Measurements from ENCODE around the gene WNT8A. TPM values are rescaled to one million over a fixed set of nuclear protein-coding genes. Genes with fewer than 3 reads are reported as not detected.
A peak's percentile ranks its signal among the peaks of the same experiment; 100 is the strongest.

Gene WNT8A
- total RNA-seq, 6 experiments from 2014 or later: not detected

DNA sequence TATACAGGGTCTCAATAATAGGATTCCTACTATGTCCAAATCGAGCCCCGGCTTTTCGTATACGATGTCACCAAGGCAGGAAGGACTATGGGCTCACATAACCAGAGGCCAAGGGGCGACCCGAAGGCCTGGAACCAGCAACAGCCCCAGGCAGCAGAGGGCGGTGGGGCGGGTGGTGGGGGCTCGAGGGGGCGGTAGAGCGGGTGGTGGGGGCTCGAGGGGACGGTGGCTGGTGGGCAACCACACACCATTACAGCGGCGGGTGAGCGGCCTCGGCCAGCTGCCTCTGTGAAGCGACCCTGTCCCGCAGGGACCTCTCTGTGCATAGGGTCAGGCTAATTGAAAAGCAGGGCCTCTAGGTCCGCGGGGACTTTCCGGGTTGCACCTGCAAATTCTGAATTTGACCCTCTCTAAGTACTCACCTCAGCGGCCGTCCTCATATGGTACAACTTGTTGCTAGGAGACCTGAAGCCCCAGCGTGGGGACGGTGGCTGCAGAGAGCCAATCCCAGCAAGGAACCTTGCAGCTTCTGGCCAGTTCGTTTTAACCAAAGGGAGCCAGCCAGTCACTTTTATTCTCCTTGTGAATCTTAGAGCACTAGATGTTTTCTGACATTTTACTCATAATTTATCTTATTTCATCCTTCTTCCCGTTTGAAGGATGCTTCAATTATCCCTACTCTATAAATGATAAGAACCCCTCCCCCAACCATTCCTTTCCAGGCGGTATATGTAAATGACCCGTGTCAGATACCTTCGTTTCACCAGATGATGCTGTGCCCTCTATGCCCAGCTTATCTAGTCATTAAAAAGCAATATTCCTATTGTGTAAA lies 55.3 kb downstream of the WNT8A start, which contains the start of gene NME5:
Gene NME5 (minus strand): TSS at position 480 of the 832 bp plus-strand sequence. CDS start 648 bp downstream, outside the sequence.
- DNase-seq: peak; percentile 1
- TF ChIP-seq, protein P1, sequence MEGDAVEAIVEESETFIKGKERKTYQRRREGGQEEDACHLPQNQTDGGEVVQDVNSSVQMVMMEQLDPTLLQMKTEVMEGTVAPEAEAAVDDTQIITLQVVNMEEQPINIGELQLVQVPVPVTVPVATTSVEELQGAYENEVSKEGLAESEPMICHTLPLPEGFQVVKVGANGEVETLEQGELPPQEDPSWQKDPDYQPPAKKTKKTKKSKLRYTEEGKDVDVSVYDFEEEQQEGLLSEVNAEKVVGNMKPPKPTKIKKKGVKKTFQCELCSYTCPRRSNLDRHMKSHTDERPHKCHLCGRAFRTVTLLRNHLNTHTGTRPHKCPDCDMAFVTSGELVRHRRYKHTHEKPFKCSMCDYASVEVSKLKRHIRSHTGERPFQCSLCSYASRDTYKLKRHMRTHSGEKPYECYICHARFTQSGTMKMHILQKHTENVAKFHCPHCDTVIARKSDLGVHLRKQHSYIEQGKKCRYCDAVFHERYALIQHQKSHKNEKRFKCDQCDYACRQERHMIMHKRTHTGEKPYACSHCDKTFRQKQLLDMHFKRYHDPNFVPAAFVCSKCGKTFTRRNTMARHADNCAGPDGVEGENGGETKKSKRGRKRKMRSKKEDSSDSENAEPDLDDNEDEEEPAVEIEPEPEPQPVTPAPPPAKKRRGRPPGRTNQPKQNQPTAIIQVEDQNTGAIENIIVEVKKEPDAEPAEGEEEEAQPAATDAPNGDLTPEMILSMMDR (IDR thresholded peaks at IDR 0.05): no peak
- H3K27ac Mint-ChIP-seq: no peak within 1 kb of the TSS
- H3K4me3 Mint-ChIP-seq: peak within 1 kb of the TSS; percentile 72
- no peaks in the 10 kb centered on the region for H3K36me3 Mint-ChIP-seq (ENCODE audit: low read depth)
- H3K4me1 Mint-ChIP-seq (ENCODE audit: low read depth): no peaks in the 10 kb centered on the region
- H3K9me3 Mint-ChIP-seq: no peaks in the 10 kb centered on the region
- no peaks in the 10 kb centered on the region; the same call in 1 of the 2 replicates for H3K27me3 Mint-ChIP-seq (ENCODE audit: insufficient read depth)

DNA sequence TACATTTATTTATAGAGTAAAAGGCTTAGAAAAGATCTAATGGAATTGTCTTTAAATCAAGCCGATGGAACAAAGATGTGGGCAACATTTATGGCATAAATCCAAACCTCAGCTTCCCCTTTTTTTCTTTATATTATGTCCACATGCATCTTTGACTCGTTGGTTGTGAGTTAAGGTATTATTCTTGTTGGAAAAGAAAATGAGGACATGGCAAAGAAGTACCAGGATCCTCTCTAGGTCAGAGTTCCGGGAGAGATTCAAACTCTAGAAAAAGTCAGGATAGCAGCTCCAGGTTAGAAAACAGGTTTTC lies 55.9 kb downstream of the WNT8A start:
- H3K27ac Mint-ChIP-seq: no peak overlapping the region
- TF ChIP-seq, protein P1 (IDR thresholded peaks at IDR 0.05): no peak
- no peaks in the 10 kb centered on the region for H3K9me3 Mint-ChIP-seq
- H3K27me3 Mint-ChIP-seq (ENCODE audit: insufficient read depth): no peaks in the 10 kb centered on the region; the same call in 1 of the 2 replicates
- H3K4me3 Mint-ChIP-seq: peak overlapping the region; percentile 72; the same call in 1 of the 2 replicates
- DNase-seq: no peak
- H3K36me3 Mint-ChIP-seq (ENCODE audit: low read depth): no peaks in the 10 kb centered on the region
- H3K4me1 Mint-ChIP-seq (ENCODE audit: low read depth): no peaks in the 10 kb centered on the region

DNA sequence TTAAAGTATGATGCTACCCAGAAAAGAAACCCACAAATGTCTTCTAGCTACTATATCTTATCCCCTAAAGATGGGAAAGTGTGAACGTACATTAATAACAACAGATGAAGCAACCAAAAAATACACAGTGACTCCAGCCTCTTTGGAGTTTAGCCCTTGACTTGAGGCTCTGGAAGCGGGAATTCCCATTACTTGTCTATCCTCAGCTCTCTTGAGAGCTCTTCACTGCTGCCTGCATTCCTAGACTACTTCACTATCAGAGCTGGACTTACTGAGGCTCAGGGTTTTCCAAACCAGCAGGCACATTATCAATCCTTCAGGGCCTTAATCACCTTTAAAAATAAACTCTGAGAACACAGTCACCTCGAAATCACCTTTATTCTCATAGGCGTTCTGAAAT lies 56.4 kb downstream of the WNT8A start:
- no peaks in the 10 kb centered on the region for H3K9me3 Mint-ChIP-seq
- no peak overlapping the region for H3K27ac Mint-ChIP-seq
- H3K36me3 Mint-ChIP-seq (ENCODE audit: low read depth): no peaks in the 10 kb centered on the region
- no peak overlapping the region for H3K4me3 Mint-ChIP-seq
- no peaks in the 10 kb centered on the region; the same call in 1 of the 2 replicates for H3K27me3 Mint-ChIP-seq (ENCODE audit: insufficient read depth)
- TF ChIP-seq, protein P1 (IDR thresholded peaks at IDR 0.05): no peak
- no peaks in the 10 kb centered on the region for H3K4me1 Mint-ChIP-seq (ENCODE audit: low read depth)
- DNase-seq: no peak

Other genes with a start within 250 kb of the WNT8A start
- not detected for gene MYOT, start 216.2 kb upstream of the WNT8A start, total RNA-seq (2021; fragmentation: NEBNext Ultra II Directional; extraction: Animal tissue kit (Norgen Biotek cat#: 25700))
- gene PKD2L2, start 194.6 kb upstream of the WNT8A start, total RNA-seq (2021; fragmentation: NEBNext Ultra II Directional; extraction: Animal tissue kit (Norgen Biotek cat#: 25700)): not detected
- gene FAM13B, start 51.0 kb upstream of the WNT8A start, total RNA-seq (2021; fragmentation: NEBNext Ultra II Directional; extraction: Animal tissue kit (Norgen Biotek cat#: 25700)): 10 to 100 TPM; 27.5 to 38.2 (median 31.8) TPM
- under 1 TPM; 0.21 to 0.84 (median 0.42) TPM for gene NME5, start 55.4 kb downstream of the WNT8A start, total RNA-seq (2021; fragmentation: NEBNext Ultra II Directional; extraction: Animal tissue kit (Norgen Biotek cat#: 25700))
- gene BRD8, start 94.6 kb downstream of the WNT8A start, total RNA-seq (2021; fragmentation: NEBNext Ultra II Directional; extraction: Animal tissue kit (Norgen Biotek cat#: 25700)): 10 to 100 TPM; 42.8 to 50.2 (median 45.2) TPM
- 10 to 100 TPM; 32.8 to 83.9 (median 79.4) TPM for gene KIF20A, start 95.1 kb downstream of the WNT8A start, total RNA-seq (2021; fragmentation: NEBNext Ultra II Directional; extraction: Animal tissue kit (Norgen Biotek cat#: 25700))
- gene CDC23, start 129.3 kb downstream of the WNT8A start, total RNA-seq (2021; fragmentation: NEBNext Ultra II Directional; extraction: Animal tissue kit (Norgen Biotek cat#: 25700)): 10 to 100 TPM; 21.6 to 29.3 (median 28.6) TPM
- not detected for gene GFRA3, start 190.6 kb downstream of the WNT8A start, total RNA-seq (2021; fragmentation: NEBNext Ultra II Directional; extraction: Animal tissue kit (Norgen Biotek cat#: 25700))
- 10 to 100 TPM in 1 of 6 experiments, 1 to 10 TPM in 5; 4.1 to 10.5 (median 8.7) TPM for gene CDC25C, start 247.8 kb downstream of the WNT8A start, total RNA-seq (2021; fragmentation: NEBNext Ultra II Directional; extraction: Animal tissue kit (Norgen Biotek cat#: 25700))